Stomach smooth muscle (tissue), 2 donors: ENCODE data around the gene EPS15.

Source experiments
- H3K27ac ChIP-seq: one replicate; pipeline ENCODE4 v1.7.0; 2013; ENCODE audit warnings: mild to moderate bottlenecking, low read length, inconsistent platforms
- H3K27me3 ChIP-seq, 2 donors: one replicate each; pipeline ENCODE4 v1.7.0; 2013; ENCODE audit warnings: low read length in 2 of 2; ENCODE audit not compliant: insufficient read depth in 2 of 2, control insufficient read depth in 1 of 2
- H3K36me3 ChIP-seq, 2 donors: one replicate each; pipeline ENCODE4 v1.7.0; 2013; ENCODE audit warnings: low read length in 2 of 2; ENCODE audit not compliant: control insufficient read depth in 2 of 2, insufficient read depth in 2 of 2
- H3K4me1 ChIP-seq: one replicate; pipeline ENCODE4 v1.7.0; 2013; ENCODE audit warnings: low read length; ENCODE audit not compliant: control insufficient read depth, insufficient read depth
- H3K4me3 ChIP-seq, 2 donors: one replicate each; pipeline ENCODE4 v1.7.0; 2013; ENCODE audit warnings: low read length in 2 of 2
- H3K9ac ChIP-seq, 2 donors: one replicate each; pipeline ENCODE4 v1.7.0; 2013; ENCODE audit warnings: low read length in 2 of 2, mild to moderate bottlenecking in 1 of 2
- H3K9me3 ChIP-seq, 2 donors: one replicate each; pipeline ENCODE4 v1.7.0; 2013; ENCODE audit warnings: low read length in 2 of 2; ENCODE audit not compliant: control insufficient read depth in 2 of 2
- donor health status: healthy.
- donor health status: Pancreatic carcinoma.

The EPS15 gene

GRCh38 chr1:51313961-51314777 lies 204.9 kb downstream of the EPS15 start:
- Histone ChIP-seq H3K27me3 (no peaks in the 10 kb centered on the region), H3K36me3 (no peaks in the 10 kb centered on the region), H3K27ac (no peak overlapping the region), H3K9ac (no peak overlapping the region), H3K9me3 (no peaks in the 10 kb centered on the region), H3K4me3 (no peak overlapping the region), H3K4me1 (no peaks in the 10 kb centered on the region)

GRCh38 chr1:51313268-51313852 lies 205.7 kb downstream of the EPS15 start:
- Histone ChIP-seq H3K27me3 (no peaks in the 10 kb centered on the region), H3K27ac (no peak overlapping the region), H3K4me1 (no peaks in the 10 kb centered on the region), H3K36me3 (no peaks in the 10 kb centered on the region), H3K9me3 (no peaks in the 10 kb centered on the region), H3K9ac (no peak overlapping the region), H3K4me3 (no peak overlapping the region)

- Histone ChIP-seq H3K4me3 (no peak overlapping the region), H3K36me3 (no peaks in the 10 kb centered on the region), H3K27ac (no peak overlapping the region), H3K4me1 (no peaks in the 10 kb centered on the region), H3K27me3 (no peaks in the 10 kb centered on the region), H3K9ac (no peak overlapping the region), H3K9me3 (no peaks in the 10 kb centered on the region)
Measured at GRCh38 chr1:51312718-51313117, 206.3 kb downstream of the EPS15 start.

- Histone ChIP-seq H3K27me3 (no peaks in the 10 kb centered on the region), H3K9ac (no peak overlapping the region), H3K4me1 (no peaks in the 10 kb centered on the region), H3K36me3 (no peaks in the 10 kb centered on the region), H3K27ac (no peak overlapping the region), H3K9me3 (no peaks in the 10 kb centered on the region), H3K4me3 (no peak overlapping the region)
Measured at GRCh38 chr1:51311826-51312225, 207.2 kb downstream of the EPS15 start.

- Histone ChIP-seq H3K36me3 (no peaks in the 10 kb centered on the region), H3K27ac (no peak overlapping the region), H3K9ac (no peak overlapping the region), H3K4me1 (no peaks in the 10 kb centered on the region), H3K4me3 (no peak overlapping the region), H3K9me3 (no peaks in the 10 kb centered on the region), H3K27me3 (no peaks in the 10 kb centered on the region)
Measured at GRCh38 chr1:51310871-51311613, 208.0 kb downstream of the EPS15 start.

- Histone ChIP-seq H3K27me3 (no peaks in the 10 kb centered on the region), H3K4me3 (no peak overlapping the region), H3K36me3 (no peaks in the 10 kb centered on the region), H3K4me1 (no peaks in the 10 kb centered on the region), H3K27ac (no peak overlapping the region), H3K9me3 (no peaks in the 10 kb centered on the region), H3K9ac (no peak overlapping the region)
Measured at GRCh38 chr1:51309291-51309690, 209.8 kb downstream of the EPS15 start.

GRCh38 chr1:51308636-51309035 lies 210.4 kb downstream of the EPS15 start:
- no peaks in the 10 kb centered on the region for H3K4me1 ChIP-seq

GRCh38 chr1:51306950-51307349 lies 212.1 kb downstream of the EPS15 start:
- Histone ChIP-seq H3K4me3 (no peak overlapping the region), H3K27ac (no peak overlapping the region)

More at GRCh38 chr1:51308636-51309035, 210.4 kb downstream of the EPS15 start:
- H3K27me3 ChIP-seq: no peaks in the 10 kb centered on the region
- H3K4me3 ChIP-seq: no peak overlapping the region
- H3K9ac ChIP-seq: no peak overlapping the region
- no peaks in the 10 kb centered on the region for H3K36me3 ChIP-seq
- no peaks in the 10 kb centered on the region for H3K9me3 ChIP-seq
- no peak overlapping the region for H3K27ac ChIP-seq

GRCh38 chr1:51305371-51305823 lies 213.7 kb downstream of the EPS15 start:
- Histone ChIP-seq H3K36me3 (no peaks in the 10 kb centered on the region), H3K9ac (no peak overlapping the region), H3K27me3 (peaks cover 2% of the 10 kb centered on the region in 2 donors), H3K4me3 (no peak overlapping the region), H3K9me3 (no peaks in the 10 kb centered on the region), H3K4me1 (no peaks in the 10 kb centered on the region), H3K27ac (no peak overlapping the region)

More at GRCh38 chr1:51306950-51307349, 212.1 kb downstream of the EPS15 start:
- Histone ChIP-seq H3K9me3 (no peaks in the 10 kb centered on the region), H3K36me3 (no peaks in the 10 kb centered on the region), H3K9ac (no peak overlapping the region), H3K4me1 (no peaks in the 10 kb centered on the region), H3K27me3 (peaks cover 0 to 2% of the 10 kb centered on the region in 2 donors)

GRCh38 chr1:51304360-51304759 lies 214.7 kb downstream of the EPS15 start:
- H3K4me1 ChIP-seq: no peaks in the 10 kb centered on the region
- H3K9ac ChIP-seq: no peak overlapping the region
- H3K27me3 ChIP-seq: peaks cover 2% of the 10 kb centered on the region in 2 donors
- no peak overlapping the region for H3K4me3 ChIP-seq
- no peaks in the 10 kb centered on the region for H3K9me3 ChIP-seq
- H3K27ac ChIP-seq: no peak overlapping the region
- no peaks in the 10 kb centered on the region for H3K36me3 ChIP-seq
